Stimulated activated CD4-positive, alpha-beta T cell treated with anti-CD3 and anti-CD28 coated beads, Interleukin-4, amount 100 ng/mL, for 1 hour (primary cell): ENCODE measurements around the gene APOL1.
A peak's percentile ranks its signal among the peaks of the same experiment; 100 is the strongest.
"Not testable (repeated sequence)": the region's sequence is repeated elsewhere in the genome, so short reads cannot be mapped to it uniquely, and the experiment has no call there.

Experiments used
- DNase-seq: peaks from one replicate; pipeline ENCODE4 v3.0.0-alpha.2; 2020

APOL1 gene

DNA sequence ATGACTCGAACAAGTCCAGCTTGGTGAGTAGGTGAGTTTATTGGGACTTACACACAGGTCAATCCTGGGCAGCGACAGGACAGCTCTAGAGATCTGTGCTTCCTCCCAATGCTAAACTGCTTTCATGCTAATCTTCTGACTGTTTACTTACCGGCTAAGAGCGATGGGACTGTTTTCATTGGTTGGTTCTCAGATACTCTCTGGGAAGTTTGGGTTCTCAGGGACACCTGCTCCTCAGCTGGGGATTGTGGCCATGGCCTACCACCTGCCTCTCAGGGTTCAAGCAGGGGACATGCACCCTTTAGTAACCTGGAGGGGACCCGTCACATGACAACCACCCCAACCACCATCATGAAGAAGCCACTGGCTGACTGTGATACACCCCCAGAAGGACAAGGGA lies 26.7 kb upstream of the APOL1 start:
- no peak for DNase-seq

DNA sequence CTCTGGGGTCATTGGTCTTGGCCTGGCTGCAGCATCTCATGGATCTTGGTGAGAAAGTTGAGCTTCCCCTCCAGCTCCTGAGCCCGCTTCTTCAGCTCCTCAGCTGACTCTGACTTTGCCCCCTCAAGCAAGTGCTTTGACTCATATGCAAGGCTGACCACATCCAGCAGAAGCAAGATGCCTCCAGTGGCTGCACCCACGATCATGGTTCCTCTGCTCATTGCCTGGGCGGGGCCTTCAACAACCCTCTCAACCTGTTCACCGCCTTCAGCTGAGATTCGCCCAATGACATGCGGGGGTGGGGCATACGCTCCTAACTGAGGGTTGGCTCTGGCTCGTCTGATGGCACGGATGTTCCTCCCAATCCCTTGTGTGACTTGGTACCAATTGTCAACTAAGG lies 25.5 kb upstream of the APOL1 start:
- no peak for DNase-seq

DNA sequence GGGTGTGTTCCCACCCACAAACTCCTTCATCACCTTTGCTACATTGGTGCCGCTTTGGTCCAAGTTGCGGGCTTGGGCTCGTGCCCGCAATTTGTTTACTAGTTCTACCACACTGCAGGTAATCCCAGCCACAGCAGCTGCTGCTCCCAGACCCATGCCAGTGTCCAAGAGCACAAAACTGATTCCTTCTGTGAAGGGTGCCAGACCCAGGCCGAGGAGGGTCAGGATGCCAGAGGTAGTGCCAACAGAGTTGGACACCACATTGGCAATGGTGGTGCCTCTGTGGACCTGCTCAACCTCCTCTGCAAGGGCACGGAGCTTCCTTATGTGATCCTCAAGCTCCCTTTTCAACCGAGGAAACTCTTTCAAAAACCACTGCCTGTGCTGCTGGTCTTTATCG lies 25.1 kb upstream of the APOL1 start:
- DNase-seq, result no peak

DNA sequence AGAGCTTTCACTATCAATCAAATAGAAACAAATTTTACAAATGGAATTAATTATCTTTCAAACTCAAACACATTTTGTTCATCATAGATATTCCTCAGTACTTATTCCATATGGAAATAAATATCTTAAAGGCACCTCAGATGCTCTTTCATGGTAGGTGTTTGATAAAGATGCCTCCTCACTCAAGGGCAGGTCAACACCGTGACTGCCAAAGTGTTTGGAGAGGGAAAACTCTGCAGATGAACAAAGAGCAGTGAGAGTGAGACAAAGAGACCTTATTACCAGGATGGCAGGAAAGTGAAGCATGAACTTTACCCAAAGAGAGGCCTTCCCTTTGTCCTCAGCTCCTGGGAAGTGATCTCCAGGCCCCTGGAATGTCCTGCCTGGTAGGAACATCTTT lies 24.6 kb upstream of the APOL1 start:
- DNase-seq, result not testable (repeated sequence)

DNA sequence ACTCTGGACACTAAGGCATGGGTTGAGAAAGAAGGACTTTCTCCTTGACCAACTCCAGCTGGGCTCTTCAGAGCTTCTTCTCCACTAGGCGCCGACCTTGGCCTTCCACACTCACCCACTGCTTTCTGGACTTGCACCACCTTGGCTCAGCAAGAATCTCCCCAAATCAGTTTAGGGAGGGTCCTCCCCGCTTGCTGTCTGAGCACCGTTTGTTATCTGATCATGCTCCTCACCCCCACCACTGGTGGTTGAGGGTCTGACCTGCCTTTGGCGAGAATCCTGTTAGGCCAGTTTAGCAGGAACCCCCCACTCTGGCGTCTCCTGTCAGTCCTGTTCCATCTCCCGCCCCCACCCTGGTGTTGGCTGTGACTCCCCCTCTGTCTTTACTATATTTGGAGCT lies 24.0 kb upstream of the APOL1 start:
- DNase-seq, result no peak

DNA sequence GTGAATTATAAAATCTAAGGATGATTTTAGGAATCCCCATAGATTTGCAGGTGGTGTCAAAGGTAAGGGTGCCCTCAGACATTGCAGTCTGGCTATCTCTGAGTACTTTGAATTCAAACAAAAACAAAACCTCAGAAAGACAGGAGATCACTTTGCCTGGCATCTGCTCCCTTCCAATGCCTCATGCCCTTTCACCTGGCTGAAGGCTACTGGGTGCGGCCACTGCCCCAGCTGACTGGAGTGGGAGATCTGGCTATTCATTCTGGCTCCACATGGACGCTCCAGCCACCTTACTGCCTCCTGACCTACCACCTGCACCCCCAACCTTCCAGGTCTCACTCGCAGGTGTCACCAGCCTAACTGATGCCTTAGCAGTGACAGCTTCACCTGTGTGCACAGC lies 23.3 kb upstream of the APOL1 start:
- DNase-seq, result not testable (repeated sequence)

DNA sequence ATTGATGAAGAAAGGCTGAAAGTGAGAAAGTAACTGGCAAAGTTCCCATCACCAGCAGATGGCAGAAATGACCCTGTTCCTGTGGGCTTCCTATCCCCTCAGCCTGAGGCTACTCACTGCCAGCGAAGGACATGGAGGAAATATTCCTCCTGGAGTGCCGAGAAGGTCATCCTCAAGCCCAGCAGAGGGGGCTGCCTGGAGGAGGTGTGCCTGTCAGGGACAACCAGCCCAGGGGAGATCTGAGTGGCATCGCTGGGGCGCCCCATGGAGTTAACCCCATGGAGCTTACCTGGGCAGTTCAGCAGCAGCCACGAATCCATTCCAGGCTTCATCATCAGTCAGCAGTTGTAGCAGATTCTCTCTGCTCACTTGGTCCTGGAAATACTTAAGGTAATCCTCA lies 21.9 kb upstream of the APOL1 start:
- not testable (repeated sequence) for DNase-seq

DNA sequence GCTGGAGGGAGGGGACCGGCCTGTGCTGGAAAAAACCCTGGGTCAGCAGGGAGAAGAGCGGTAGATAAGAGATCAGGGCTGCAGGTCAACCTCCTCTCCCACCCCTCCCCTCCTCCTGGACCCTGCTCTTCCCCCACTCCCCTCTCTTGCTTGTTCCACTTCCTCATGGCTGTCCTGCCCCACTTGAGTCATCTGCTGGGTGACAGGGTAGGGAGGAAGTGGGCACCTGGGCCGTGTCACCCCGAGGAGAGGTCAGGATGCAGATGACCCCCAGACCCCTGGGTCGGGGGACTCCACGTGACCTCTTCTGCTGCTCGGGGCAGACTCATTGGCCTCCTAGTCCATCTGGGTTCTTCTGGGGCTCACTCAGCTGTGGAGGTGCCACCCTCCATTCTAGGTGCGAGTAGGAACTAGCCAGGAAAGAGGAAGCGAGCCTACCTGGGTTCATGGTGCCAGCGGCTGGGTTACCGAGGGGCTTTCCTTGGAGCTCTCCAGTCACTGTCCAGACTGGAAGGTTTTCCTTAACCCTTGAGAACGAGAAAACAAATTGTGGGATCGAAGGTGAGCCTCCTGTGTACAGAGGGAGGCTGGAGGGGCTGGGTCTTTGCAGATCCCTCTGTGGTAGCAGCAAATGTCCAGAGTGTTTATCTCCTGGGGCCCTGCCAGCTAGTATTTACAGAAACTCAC lies 20.1 kb upstream of the APOL1 start:
- no peak for DNase-seq

DNA sequence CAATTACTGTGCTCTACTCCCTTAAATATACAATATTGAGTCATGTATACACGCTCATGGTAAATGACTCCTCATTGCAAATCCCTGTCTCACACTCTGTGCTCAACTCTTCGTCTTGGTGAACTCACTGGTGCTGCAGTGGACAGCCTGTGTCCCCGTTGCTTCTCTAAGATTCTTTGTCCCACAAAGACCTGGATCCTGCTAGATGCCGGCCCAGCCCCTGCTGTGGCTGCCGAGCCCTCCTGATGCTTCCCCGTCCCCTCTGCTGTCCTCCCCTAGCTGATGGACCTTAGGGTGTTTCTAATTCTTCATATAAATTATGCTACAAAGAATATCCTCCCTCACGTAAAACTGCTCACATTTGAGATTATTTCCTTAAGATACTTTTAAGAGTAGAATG lies 19.1 kb upstream of the APOL1 start:
- no peak for DNase-seq

DNA sequence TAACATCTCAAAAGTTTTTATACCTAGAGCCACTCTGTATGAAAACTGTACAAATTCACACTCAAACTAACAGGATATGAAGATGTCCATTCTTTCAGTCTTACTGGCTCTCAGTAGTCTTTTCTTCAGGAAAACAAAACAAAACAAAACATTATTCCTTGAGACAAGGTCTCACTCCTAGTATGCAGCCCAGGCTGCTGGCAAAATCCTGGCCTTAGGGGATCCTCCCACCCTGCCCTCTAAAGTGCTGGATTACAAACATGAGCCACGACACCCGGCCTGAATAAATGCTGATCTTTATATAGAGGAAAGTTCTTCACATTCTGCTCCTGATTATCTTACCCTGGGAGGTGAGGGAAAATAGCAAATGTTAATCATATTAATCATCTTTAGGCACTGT lies 18.7 kb upstream of the APOL1 start:
- DNase-seq, result no peak

DNA sequence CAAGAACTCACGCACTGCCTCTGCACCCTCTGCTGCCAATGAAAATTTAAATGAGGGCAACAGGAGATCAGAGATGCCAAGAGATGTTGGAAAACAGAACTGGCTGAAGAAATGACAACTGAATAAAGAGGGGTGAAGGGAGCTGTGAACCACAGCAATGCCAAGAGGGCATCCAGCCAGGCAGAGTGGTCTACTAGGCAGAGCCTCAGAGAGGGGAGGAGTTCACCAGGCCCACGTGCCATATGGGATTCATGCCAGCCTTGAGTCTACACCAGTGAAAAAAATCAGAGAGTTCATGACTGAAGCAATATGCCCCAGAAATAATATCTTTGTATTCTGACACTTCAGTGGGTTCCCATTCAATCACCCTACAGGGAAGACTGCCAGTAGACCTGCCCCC lies 18.0 kb upstream of the APOL1 start:
- no peak for DNase-seq

DNA sequence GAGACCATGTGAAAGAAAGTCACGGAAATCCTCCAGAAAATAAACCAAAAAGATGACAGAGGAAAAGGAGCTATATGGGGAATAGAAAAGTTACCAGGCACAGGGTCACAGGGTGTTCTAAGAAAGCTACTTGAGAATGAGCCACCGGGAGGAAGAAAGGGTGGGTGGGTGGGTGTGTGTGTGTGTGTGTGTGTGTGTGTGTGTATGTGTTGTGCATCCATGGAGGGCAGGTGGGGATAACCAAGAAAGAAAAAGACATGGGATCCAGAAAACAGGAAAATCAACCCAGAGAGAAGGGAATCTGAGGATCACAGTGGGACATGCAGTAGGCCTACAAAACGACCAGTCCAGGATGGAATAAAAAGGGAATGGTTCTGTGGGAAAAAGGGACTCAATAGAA lies 17.3 kb upstream of the APOL1 start:
- DNase-seq, result no peak

DNA sequence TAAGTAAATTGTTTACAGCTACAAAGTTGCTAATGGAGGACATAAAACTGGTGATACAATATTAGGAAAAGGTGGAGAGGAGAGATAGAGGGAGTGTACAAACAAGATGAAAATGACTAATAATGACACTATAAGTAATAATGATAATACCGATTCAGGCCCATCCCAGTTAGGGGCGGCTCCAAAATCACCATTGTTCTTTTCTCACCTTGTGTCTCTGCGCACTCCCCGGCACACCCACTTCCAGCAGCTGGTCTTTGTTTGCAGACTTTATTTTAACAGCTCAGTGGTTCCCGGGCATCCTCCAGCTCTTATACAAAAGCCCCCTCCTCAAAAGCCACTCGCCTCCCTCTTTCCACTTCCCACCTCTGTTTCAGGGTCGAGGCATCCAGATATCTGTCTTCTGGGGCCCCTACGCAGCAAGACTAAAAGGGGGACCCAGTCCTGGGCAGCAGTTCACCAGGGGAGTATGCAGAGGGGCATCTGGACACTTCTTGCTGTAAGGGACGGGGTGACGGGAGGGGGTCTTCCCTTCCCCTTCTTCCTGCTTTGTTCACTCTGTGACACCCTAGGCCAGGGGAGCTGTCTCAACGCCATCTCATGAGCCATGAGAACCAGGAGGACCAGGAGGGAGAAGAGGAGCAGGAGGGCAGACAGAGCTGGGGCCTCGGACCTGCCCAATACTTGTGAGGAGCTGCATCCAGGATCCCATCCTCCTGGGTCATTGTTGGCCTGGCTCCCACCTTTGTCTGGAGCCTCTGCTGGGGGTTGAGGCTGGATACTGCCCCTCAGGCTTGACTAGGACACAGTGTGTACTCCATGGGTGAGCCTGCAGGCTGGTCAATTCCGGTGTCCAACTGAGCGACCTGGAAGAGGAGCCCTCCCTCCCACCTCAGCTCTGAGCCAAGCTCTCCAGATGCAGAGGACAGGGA lies 16.3 kb upstream of the APOL1 start:
- DNase-seq, result no peak

DNA sequence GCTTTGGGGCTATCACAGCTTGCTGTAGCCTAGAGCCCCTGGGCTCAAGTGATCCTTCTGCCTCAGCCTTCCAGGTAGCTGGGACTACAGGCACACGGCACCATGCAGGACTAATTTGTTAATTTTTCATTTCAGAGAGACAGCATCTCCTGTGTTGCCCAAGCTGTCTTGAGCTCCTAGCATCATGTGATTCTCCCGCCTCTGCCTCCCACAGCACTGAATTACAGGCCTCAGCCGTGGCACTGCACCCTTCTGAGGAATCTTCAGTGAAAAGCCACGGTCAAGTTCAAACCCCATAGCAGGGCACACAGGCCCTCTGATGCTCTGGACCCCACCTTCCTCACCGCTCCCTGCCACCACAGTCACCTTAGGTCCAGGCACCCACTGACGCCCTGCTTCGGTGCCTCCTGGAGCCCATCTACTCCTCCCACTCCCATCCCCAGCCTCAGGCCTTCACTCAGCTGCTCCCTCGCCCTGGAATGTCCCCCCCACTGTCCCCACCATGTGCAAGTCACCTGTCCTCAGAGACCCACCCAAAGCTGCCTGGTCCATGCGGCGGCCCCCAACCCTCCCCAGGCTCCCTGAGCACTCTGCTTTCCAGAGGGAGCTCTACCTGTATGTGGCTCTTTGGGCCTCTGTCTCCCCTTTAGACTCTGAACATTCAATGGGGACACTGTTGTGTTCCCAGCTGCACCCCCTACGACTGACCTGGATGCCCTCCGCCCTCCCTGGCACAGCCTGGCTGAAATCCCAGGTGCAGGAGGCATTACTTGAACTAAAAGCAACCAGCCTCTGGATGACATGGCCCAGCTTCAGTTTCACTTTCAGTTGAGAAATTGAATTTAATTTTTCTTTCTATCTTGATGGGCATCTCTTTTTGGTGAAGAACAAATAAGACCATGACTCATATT lies 15.2 kb upstream of the APOL1 start:
- DNase-seq, result no peak

DNA sequence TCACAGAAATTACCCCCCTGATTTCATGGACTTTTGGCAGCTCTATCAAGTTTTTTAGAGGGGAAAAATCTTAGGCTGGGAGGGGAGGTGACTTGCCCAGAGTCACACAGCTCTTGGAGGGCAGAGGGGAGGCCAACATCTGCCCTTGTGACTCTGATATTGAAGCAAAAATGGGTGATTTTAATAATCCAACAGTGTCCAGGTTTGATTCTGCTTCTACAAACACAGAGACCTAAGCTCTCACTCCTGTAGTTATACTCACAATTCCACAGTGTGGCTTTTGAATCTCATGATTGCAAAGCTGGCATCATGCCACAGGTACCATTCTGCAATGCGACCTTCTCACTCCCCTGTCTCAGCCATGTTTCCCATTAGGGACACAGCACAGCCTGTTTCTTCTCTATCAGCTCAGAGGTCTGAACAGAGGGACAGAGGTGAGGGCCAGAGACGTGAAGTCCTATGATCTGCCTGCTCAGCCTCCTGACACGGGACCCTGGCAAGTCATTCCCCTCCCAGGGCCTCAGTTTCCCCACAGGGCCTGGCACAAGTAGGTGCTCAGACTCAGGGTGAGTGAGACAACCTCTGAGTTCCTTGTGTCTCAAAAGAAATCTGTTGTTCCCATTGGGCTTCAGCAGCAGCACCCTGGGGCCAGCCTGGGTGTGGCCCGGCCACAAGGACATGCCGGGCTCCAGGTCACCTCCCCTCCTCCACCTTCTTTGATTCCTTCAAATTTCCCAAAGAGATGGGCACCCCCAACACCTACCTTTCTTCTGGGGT lies 14.4 kb upstream of the APOL1 start:
- DNase-seq, result no peak

DNA sequence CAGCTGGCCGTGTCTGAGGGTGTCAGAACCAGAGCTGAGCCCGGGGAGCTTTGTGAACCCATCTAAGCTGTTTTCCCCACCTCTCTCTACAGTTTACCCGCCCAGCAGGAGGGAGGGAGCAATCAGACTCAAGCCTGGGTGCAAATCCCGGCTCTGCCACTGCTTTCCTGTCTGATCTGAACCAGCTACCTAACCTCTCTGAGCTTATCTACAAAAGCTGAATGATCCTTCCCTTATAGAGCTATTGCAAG lies 13.9 kb upstream of the APOL1 start:
- DNase-seq, result no peak

DNA sequence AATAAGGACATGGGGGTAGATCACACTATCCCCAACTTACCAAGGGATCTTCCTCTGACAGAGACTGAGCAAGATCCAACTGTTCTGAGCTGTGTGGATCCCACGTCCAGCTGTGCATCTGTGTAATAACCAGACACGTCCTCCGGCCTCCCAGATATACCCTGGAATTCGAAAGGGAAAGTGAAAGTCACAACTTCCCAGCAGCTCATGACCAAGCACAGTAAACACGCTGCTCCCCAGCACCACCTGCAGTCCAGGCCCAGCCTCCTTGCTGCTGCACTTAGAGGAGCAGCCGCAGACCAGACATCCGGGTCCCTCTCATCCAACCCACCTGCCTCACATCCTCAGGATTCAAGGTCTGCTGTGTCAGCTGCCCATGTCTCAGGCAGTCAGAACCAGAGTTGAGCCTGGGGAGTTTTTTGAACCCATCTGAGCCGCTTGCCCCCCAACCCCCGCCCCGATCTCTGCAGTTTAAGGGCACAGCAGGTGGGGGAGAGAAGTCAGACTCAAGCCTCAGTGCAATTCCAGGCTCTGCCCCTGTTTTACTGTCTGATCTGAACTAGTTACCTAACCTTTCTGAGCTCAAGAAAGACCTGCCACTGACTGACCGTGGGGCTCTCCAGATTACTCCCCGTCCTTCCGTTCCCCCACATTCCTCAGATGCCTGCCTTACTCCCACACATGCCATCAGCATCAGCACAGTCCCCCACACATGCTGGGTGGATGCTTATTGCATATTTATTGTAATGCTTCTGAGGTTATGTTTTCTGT lies 13.3 kb upstream of the APOL1 start, which contains the start of gene APOL2:
APOL2 (minus strand) TSS at position 127 of the 771 bp plus-strand sequence. CDS start 6,365 bp downstream, outside the sequence.
- DNase-seq, result peak; percentile 84

DNA sequence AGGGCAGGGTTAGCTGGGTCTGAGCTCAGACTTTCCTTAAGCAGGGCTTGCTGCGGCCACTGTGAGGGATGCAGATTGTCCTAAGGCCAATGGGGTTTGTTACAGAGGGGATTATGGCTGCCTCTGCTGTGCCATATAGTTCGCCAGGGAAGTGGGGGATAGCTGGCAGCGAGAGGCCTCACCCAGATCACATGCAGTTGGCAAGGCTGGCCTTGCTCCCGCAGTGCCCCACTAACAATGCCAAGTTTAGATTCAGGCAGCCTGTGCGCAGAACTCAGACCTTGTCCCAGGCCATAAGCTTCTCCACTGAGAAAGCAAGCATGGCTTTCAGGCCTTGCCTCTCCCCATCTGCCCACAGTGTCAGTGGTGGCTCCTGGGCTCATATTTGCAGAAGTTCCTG lies 8.9 kb upstream of the APOL1 start:
- no peak for DNase-seq

DNA sequence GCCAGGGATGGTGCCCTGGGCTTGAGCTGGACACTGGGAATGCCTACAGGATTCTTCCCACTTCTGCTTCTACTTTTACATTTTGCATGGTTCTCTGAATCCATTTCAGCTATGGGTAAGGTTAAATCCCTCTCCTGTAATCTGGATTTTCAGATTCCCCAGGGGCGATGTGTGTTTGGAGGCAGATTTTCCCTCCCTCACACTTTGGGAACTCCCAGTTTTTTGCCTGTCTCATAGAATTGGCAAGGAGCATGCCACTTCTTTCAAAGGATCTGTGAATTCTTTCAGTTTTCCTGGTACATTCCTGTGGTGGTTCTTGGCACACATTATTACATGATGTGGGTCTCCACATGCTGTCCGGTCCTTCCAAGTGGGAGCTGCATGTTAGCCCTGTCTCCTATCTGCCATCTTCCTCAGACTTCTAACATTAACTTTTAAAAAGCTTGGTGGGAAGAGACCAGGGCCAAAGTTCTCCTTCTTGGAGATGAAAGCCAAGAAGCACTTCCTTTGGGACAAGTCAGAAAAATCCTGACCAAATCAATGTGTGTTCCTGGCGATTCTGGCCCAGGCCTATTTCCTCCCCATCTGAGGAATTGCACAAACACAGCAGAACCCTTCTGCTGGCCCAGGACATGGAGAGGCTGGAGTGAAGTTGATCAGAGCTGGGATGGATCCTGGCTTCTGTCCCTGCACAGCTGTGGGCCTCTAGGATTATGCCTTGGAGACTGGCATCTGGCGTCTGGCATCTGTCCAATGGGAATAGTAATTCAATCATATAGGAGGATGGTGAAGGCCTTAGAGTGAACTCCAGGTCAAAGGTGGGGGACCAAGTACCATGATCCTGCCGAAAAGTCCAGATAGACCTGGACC lies 8.2 kb upstream of the APOL1 start:
- DNase-seq, result no peak

DNA sequence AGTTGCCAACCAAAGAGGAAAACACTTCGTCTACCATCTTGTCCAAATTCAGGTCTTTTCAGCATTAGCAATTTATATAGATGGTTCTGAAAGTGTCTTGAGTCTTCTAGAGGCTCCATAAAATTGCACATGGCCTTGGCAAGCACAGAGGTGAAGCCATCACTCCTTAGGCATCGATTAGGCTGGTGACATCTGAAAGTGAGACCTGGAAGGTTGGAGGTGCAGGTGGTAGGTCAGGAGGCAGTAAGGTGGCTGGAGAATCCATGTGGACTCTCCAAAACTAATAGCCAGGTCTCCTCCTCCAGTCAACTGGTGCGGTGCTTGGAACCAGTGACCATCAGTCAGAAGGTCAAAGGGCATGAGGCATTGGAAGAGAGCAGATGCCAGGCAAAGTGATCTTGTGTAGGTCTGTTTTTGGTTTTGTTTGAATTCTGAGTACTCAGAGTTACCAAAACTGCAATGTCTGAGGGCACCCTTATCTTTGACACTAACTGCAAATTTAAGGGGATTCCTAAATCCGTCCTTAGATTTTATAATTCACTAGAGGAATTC lies 7.1 kb upstream of the APOL1 start:
- DNase-seq, result no peak

DNA sequence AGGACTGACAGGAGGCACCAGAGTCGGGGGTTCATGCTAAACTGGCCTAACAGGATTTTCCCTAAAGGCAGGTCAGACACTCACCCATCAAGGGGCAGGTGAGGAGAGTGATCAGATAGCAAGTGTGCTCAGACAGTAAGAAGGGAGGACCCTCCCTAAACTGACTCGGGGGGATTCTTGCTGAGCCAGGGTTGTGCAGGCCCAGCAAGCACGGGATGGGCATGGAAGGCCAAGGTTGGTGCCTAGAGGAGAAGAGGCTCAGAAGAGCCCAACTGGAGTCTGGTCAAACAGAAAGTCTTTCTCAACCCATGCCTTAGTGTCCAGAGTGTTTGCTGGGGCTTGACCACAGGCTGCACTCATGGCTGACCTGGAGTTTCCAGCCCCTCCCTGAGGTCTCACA lies 6.2 kb upstream of the APOL1 start:
- DNase-seq, result no peak
